Uterus (tissue), 4 donors: ENCODE measurements around the gene AXIN1. TPM values are rescaled to one million over a fixed set of nuclear protein-coding genes. Genes with fewer than 3 reads are reported as not detected.
A peak's percentile ranks its signal among the peaks of the same experiment; 100 is the strongest.

ENCODE experiments used
- DNase-seq, 2 donors: peaks; one replicate each; pipeline ENCODE4 v3.0.0-alpha.2; 2019 to 2020
- H3K27ac ChIP-seq, 2 donors: fragments of 200-600 bp; sonication (generic); 1 replicate in 1 of 2; 2 replicates in 1 of 2; pipeline ENCODE4 v1.5.1; 2016 to 2018
- H3K27me3 ChIP-seq, 2 donors: fragments of 200-600 bp; sonication (generic); one replicate each; pipeline ENCODE4 v1.5.1; 2018 to 2019; ENCODE audit warnings: control low read depth in 1 of 2
- H3K36me3 ChIP-seq, 2 donors: fragments of 200-600 bp; sonication (generic); one replicate each; pipeline ENCODE4 v1.5.1; 2019; ENCODE audit warnings: control low read depth in 1 of 2
- H3K4me1 ChIP-seq, 2 donors: fragments of 200-600 bp; sonication (generic); one replicate each; pipeline ENCODE4 v1.5.1; 2018 to 2019; ENCODE audit warnings: control low read depth in 1 of 2
- H3K4me3 ChIP-seq, 2 donors: fragments of 200-600 bp; sonication (generic); 1 replicate in 1 of 2; 2 replicates in 1 of 2; pipeline ENCODE4 v1.5.1; 2018 to 2019; ENCODE audit warnings: mild to moderate bottlenecking in 1 of 2
- H3K9me3 ChIP-seq, 2 donors: fragments of 200-600 bp; sonication (generic); one replicate each; pipeline ENCODE4 v1.5.1; 2019; ENCODE audit warnings: control low read depth in 1 of 2
- CTCF ChIP-seq, 4 experiments: fragments of 200-600 bp in 2 of 4; fragments of 450-650 bp in 2 of 4; sonication (generic) in 2 of 4; IDR thresholded peaks; one replicate each; pipeline ENCODE4 v1.5.1; 2016 to 2019; ENCODE audit warnings: antibody characterized with exemption in 4 of 4, mild to moderate bottlenecking in 2 of 4, moderate library complexity in 1 of 4
- POLR2A ChIP-seq, 2 donors: fragments of 450-650 bp; IDR thresholded peaks; one replicate each; pipeline ENCODE4 v1.6.1; 2016; ENCODE audit warnings: antibody characterized with exemption in 2 of 2, mild to moderate bottlenecking in 1 of 2, moderate library complexity in 1 of 2
- intact Hi-C: fragments of 100-400 bp; cut with DNase I; formaldehyde crosslinking; loops from one replicate; pipeline ENCODE4 v1.15.1; 2023; ENCODE audit warnings: low total_unique reads
- total RNA-seq, 4 donors: library from RNA; depleted of rRNA in 3 of 4; stranded (reverse); fragments of >200 nt in 3 of 4; gene quantifications; one replicate each; pipeline versions ENCODE4 v1.1.0 to v1.2.4, GENCODE V29; 2014 to 2023
- donor health status: DM: yes; HTN: yes; CAD: no.

Gene AXIN1
- total RNA-seq, 4 donors from 2014 or later, result 6.2 to 23.6 (median 19.9) TPM

GRCh38 chr16:398561-399339 is 46.2 kb upstream of the AXIN1 start:
- Histone ChIP-seq H3K27me3 (no peaks in the 10 kb centered on the region), H3K4me3 (no peak overlapping the region), H3K4me1 (peaks cover 2% of the 10 kb centered on the region in 2 donors), H3K36me3 (no peaks in the 10 kb centered on the region), H3K27ac (peak overlapping the region in 1 of 2 donors; percentile 91), H3K9me3 (no peaks in the 10 kb centered on the region)
- intact Hi-C loops, result no loop called here
- no peak for DNase-seq
- TF ChIP-seq POLR2A (IDR thresholded peaks at IDR 0.05) (no peak), CTCF (IDR thresholded peaks at IDR 0.05) (no peak)

- peaks cover 2% of the 10 kb centered on the region in 2 donors for H3K4me1 ChIP-seq
- intact Hi-C loops, result no loop called here
- H3K36me3 ChIP-seq, result no peaks in the 10 kb centered on the region
- H3K27ac ChIP-seq, result peak overlapping the region; percentile 89 to 91
- TF ChIP-seq POLR2A (IDR thresholded peaks at IDR 0.05), result no peak
- TF ChIP-seq CTCF (IDR thresholded peaks at IDR 0.05), result peak; percentile 23 to 58 (median 48)
- DNase-seq, result peak; percentile 70 to 73
- no peaks in the 10 kb centered on the region for H3K27me3 ChIP-seq
- H3K9me3 ChIP-seq, result no peaks in the 10 kb centered on the region
- H3K4me3 ChIP-seq, result peak overlapping the region; percentile 34 to 74
Measured at GRCh38 chr16:397736-398332, 45.3 kb upstream of the AXIN1 start.

GRCh38 chr16:397135-397661 is 44.7 kb upstream of the AXIN1 start, which contains the start of gene NME4:
NME4 (plus strand) TSS chr16:397199; CDS start chr16:397223, 24 bp downstream.
- H3K9me3 ChIP-seq, result no peaks in the 10 kb centered on the region
- intact Hi-C loops, result no loop called here
- TF ChIP-seq POLR2A (IDR thresholded peaks at IDR 0.05), result peak in 1 of 2 donors; percentile 42
- peak in 1 of 4 experiments; percentile 17 for TF ChIP-seq CTCF (IDR thresholded peaks at IDR 0.05)
- no peaks in the 10 kb centered on the region for H3K27me3 ChIP-seq
- peaks cover 2% of the 10 kb centered on the region in 2 donors for H3K4me1 ChIP-seq
- peak within 1 kb of the TSS; percentile 89 to 91 for H3K27ac ChIP-seq
- H3K36me3 ChIP-seq, result no peaks in the 10 kb centered on the region
- no peak for DNase-seq
- peak within 1 kb of the TSS; percentile 34 to 74 for H3K4me3 ChIP-seq

GRCh38 chr16:396605-397004 is 44.1 kb upstream of the AXIN1 start:
- Histone ChIP-seq H3K27me3 (no peaks in the 10 kb centered on the region), H3K27ac (peak overlapping the region; percentile 89 to 91), H3K36me3 (no peaks in the 10 kb centered on the region), H3K4me3 (peak overlapping the region; percentile 34 to 74), H3K9me3 (no peaks in the 10 kb centered on the region), H3K4me1 (peaks cover 2% of the 10 kb centered on the region in 2 donors)
- no peak for TF ChIP-seq POLR2A (IDR thresholded peaks at IDR 0.05)
- intact Hi-C loops, result no loop called here
- DNase-seq, result peak in 1 of 2 donors; percentile 58

DNA sequence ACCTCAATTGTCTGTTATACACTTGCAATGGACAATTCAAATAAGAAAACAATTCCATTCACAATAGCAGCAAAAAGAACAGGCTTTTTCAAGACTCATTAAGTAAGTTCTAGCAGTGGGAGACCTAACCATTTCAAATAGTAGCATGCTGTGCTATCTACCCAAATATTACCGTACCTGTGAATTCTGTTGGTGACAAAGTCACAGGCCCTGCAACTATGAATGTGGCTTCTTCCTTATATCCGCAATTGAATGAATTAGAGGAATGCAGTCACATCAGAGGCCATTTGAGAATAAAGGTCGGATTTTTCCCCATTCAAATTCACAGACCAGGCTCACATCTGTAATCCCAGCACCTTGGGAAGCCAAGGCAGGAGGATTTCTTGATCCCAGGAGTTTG is 43.7 kb upstream of the AXIN1 start:
- peak overlapping the region; percentile 89 to 91 for H3K27ac ChIP-seq
- peaks cover 2% of the 10 kb centered on the region in 2 donors for H3K4me1 ChIP-seq
- H3K36me3 ChIP-seq, result no peaks in the 10 kb centered on the region
- no peaks in the 10 kb centered on the region for H3K9me3 ChIP-seq
- TF ChIP-seq CTCF (IDR thresholded peaks at IDR 0.05) (no peak), POLR2A (IDR thresholded peaks at IDR 0.05) (no peak)
- H3K4me3 ChIP-seq, result peak overlapping the region in 1 of 2 donors; percentile 74
- DNase-seq, result no peak
- intact Hi-C loops, result no loop called here
- H3K27me3 ChIP-seq, result no peaks in the 10 kb centered on the region
